ENCODE measurements around the gene PDIA4.
"Not testable (repeated sequence)": the region's sequence is repeated elsewhere in the genome, so short reads cannot be mapped to it uniquely, and the experiment has no call there.

Gene PDIA4

GRCh38 chr7:149003560-149004305 lies 24.6 kb downstream of the PDIA4 start:
- DNase-seq (ENCODE audit: low read depth in 2 of 2) = no peak

GRCh38 chr7:149003018-149003417 lies 25.3 kb downstream of the PDIA4 start:
- DNase-seq (ENCODE audit: low read depth in 2 of 2) = no peak

GRCh38 chr7:149002604-149003003 lies 25.7 kb downstream of the PDIA4 start:
- no peak for DNase-seq (ENCODE audit: low read depth in 2 of 2)

GRCh38 chr7:149001427-149002068 lies 26.8 kb downstream of the PDIA4 start:
- no peak for DNase-seq (ENCODE audit: low read depth in 2 of 2)

- DNase-seq (ENCODE audit: low read depth in 2 of 2) = no peak
Observed at GRCh38 chr7:149000961-149001360, 27.3 kb downstream of the PDIA4 start.

GRCh38 chr7:148999192-148999591 lies 29.1 kb downstream of the PDIA4 start:
- DNase-seq (ENCODE audit: low read depth in 2 of 2) = no peak

GRCh38 chr7:148997497-148997896 lies 30.8 kb downstream of the PDIA4 start:
- no peak for DNase-seq (ENCODE audit: low read depth in 2 of 2)

GRCh38 chr7:148994576-148994975 lies 33.7 kb downstream of the PDIA4 start:
- no peak for DNase-seq (ENCODE audit: low read depth in 2 of 2)

GRCh38 chr7:148993193-148993592 lies 35.1 kb downstream of the PDIA4 start:
- DNase-seq (ENCODE audit: low read depth in 2 of 2) = no peak

- no peak for DNase-seq (ENCODE audit: low read depth in 2 of 2)
Observed at GRCh38 chr7:148991536-148991935, 36.8 kb downstream of the PDIA4 start.

GRCh38 chr7:148987751-148988512 lies 40.4 kb downstream of the PDIA4 start:
- no peak for DNase-seq (ENCODE audit: low read depth in 2 of 2)

GRCh38 chr7:148987010-148987750 lies 41.1 kb downstream of the PDIA4 start:
- peak; percentile 71 to 73 for DNase-seq (ENCODE audit: low read depth in 2 of 2)

GRCh38 chr7:148986742-148987009 lies 41.6 kb downstream of the PDIA4 start:
- no peak for DNase-seq (ENCODE audit: low read depth in 2 of 2)

GRCh38 chr7:148983200-148984146 lies 44.8 kb downstream of the PDIA4 start:
- peak; percentile 80 to 81 for DNase-seq (ENCODE audit: low read depth in 2 of 2)

GRCh38 chr7:148982654-148983199 lies 45.6 kb downstream of the PDIA4 start:
- DNase-seq (ENCODE audit: low read depth in 2 of 2) = no peak

- DNase-seq (ENCODE audit: low read depth in 2 of 2) = no peak
Observed at GRCh38 chr7:148979827-148980226, 48.5 kb downstream of the PDIA4 start.

GRCh38 chr7:148979072-148979471 lies 49.2 kb downstream of the PDIA4 start:
- not testable (repeated sequence) for DNase-seq (ENCODE audit: low read depth in 2 of 2)

GRCh38 chr7:148978091-148978490 lies 50.2 kb downstream of the PDIA4 start:
- DNase-seq (ENCODE audit: low read depth in 2 of 2) = no peak

GRCh38 chr7:148975896-148976295 lies 52.4 kb downstream of the PDIA4 start:
- no peak for DNase-seq (ENCODE audit: low read depth in 2 of 2)

- DNase-seq (ENCODE audit: low read depth in 2 of 2) = no peak
Observed at GRCh38 chr7:148973256-148973655, 55.0 kb downstream of the PDIA4 start.

GRCh38 chr7:148972375-148972774 lies 55.9 kb downstream of the PDIA4 start:
- DNase-seq (ENCODE audit: low read depth in 2 of 2) = no peak

Measured in stimulated activated CD8-positive, alpha-beta memory T cell treated with anti-CD3 and anti-CD28 coated beads, Interleukin-15, amount 100 ng/mL, for 48 hours (primary cell).